GM12801 (cell line): ENCODE results near the gene OTUD7B.

Experiments used
- CTCF ChIP-seq: IDR thresholded peaks from one replicate; pipeline ENCODE4 v1.5.1; 2011; ENCODE audit warnings: control low read depth; ENCODE audit not compliant: insufficient read length; ENCODE audit errors: extremely low read depth

The OTUD7B gene

GRCh38 chr1:150002217-150002616 is 8.3 kb downstream of the OTUD7B start:
- TF ChIP-seq CTCF = no peak

GRCh38 chr1:150001415-150001814 is 9.1 kb downstream of the OTUD7B start:
- TF ChIP-seq CTCF = no peak

- no peak for TF ChIP-seq CTCF
These were observed 12.8 kb downstream of the OTUD7B start for GRCh38 chr1:149997585-149998262.

DNA sequence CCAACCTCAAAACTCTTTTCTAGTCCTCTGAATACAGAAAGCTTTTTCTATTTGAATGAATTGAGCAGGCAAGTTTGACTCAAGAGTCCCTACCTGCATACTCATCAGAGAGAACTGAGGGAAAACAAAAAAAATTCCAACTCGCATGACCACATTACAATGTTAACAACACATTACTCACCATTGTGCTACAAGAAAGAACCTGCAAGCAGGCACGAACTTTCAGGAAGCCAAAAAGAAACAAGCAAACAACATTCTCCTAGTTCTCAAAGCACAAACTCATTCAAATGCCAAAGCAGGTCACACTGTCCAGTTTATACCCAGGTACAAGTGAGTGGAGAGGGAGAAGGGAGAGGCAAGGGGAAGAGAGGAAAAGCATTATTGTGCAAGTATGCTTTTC is 14.6 kb downstream of the OTUD7B start:
- no peak for TF ChIP-seq CTCF

DNA sequence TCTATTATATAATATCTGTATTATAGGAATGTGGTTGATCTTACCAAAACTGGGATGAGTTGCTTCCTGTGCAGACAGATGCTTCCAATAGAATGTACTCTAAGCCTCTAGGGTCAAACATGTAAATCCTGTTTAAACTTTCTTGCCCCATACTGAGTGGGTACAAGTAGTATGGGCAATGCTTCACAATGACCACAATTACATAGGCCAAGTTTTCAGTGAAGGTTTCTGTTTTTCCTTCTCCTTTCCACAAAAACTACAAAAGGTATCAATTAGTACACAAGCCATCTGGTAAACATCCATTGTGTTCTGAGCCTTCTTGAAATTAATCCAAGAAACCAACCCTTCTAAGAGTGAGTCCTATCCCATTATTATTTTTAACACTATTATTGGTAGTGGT is 16.8 kb downstream of the OTUD7B start:
- no peak for TF ChIP-seq CTCF

- TF ChIP-seq CTCF = no peak
These were observed 17.3 kb downstream of the OTUD7B start for GRCh38 chr1:149993181-149993580.

DNA sequence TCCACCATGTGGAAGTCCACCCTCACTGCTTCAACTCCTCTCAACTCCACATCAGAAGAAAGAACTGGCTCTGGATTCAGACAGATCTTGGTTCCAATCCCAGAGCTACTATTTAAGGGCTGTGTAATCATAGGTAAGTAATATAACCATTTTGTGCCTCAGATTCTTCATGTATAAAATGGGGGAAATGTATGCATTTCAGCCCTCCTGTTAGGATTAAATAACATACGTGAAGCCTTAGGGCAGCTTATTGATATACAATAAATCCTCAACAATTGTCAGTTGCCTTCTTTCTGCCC is 23.3 kb downstream of the OTUD7B start:
- no peak for TF ChIP-seq CTCF
